ENCODE measurements around the gene INPP5F.

- TF ChIP-seq CTCF (IDR thresholded peaks at IDR 0.05): no peak
- no peak for TF ChIP-seq ZFX (IDR thresholded peaks at IDR 0.05; ENCODE audit: borderline replicate concordance)
These were observed 152.7 kb downstream of the INPP5F start for GRCh38 chr10:119878524-119878923.
